Activated CD4-positive, CD25-positive, alpha-beta regulatory T cell treated with anti-CD3 and anti-CD28 coated beads, Interleukin-2, amount 50 U/mL, for 24 hours (primary cell): ENCODE measurements around the gene SLC43A2.
"Not testable (repeated sequence)": the region's sequence is repeated elsewhere in the genome, so short reads cannot be mapped to it uniquely, and the experiment has no call there.

ENCODE experiments used
- ATAC-seq, 2 donors: fragments of 150-1000 bp; cut with Tn5 transposase; one replicate each; pipeline ENCODE4 v1.10.0; 2021; ENCODE audit warnings: mild to moderate bottlenecking in 1 of 2, moderate library complexity in 1 of 2

SLC43A2 gene

DNA sequence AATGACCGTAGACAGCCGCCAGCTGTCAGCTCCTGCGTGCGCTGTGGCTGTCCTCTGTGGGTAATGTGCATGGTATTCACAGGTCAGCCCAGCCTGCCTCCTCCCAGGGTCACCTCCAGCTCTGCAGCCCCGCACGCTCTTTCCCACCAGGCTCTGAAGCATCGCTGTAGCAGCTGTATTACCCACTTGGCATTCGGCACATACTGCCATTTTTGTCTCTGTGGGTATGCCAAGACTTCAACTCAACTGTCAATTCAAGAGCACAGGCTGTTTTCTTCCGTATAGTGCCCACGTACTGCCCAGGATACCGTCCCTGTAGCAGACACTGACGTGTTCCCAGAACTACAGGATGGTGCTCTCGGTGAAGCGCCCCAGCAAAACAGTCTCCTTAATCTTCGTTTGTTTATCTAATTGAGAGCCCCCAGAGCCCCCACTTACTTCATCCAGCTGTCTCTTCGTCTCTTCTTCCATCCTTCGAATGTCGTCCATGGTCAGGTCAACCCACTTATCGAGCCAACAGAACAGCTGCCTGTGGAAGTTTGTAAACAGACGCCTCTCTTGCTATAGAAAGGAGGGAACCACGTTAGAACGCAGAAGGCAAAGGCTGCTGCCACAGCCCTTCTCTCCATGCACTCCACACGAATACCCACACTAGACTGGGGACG lies 94.8 kb downstream of the SLC43A2 start:
- no peak for ATAC-seq

DNA sequence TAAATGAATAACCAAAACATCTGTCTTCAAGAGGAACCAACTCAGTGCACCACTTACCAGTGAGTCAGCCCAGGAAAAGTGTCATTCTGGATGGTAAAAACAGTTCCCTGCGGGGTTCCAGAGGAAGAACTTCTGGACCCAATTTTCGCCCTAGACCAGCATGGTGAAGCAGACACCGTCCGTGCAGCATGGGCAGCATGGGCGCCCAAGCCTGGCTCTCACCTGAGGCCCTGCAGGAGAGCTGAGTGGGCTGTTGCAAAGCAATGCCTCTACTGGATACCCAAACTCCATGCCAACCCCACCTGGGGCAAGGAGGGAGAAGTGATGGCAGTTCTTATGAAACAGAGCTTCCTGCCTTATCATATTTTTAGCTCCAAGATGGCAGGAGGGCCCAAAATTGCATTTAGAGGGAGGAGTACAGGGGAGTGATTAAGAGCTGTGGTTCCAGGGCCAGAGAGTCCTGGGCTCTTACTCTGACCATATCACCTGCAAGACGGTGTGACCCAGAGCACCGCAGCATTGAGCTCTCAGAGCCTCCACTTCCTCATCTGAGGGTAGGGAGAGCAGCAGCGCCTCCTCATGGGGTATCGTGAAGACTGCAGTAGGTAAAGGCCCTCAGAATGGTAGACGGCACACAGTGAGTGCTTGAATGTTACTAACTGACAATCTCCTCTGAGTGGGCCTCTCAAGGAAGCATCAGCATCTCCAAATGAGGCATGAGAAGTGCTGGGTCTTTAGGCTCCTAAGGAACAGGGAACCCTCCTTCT lies 95.6 kb downstream of the SLC43A2 start:
- ATAC-seq: peak; percentile 46 to 69

DNA sequence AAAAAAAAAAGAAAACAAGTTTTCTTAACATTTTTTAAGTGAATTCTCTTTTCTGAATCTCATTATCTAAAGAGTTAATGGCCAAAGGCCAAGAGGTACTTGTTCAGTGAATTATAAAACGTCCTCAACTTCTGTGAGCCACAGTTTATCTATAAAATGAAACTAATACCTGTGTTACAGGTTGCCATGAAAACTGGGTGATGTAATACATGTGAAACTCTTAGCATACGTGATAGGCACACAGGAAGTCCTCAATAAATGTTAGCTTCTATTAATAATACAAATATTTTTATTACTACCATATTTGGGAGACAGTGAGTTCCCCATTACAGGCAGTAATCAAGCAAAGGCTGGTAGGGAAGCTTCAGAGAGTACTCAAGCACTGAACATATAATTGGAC lies 98.8 kb downstream of the SLC43A2 start:
- peak; percentile 77 to 78 for ATAC-seq

DNA sequence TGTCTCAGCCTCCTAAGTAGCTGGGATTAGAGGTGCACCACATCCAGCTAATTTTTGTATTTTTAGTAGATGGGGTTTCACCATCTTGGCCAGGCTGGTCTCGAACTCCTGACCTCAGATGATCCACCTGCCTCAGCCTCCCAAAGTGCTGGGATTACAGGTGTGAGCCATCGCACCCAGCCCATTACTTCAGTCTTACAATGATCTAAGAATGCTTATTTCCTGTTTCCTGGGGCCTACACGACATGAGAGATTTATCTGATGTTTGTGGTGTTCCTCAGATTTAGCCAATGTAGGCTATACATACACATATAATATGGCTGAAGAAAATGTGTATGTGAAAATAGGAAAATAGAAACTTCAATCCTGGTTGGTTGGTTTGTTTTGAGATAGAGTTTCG lies 101.8 kb downstream of the SLC43A2 start:
- not testable (repeated sequence) for ATAC-seq

DNA sequence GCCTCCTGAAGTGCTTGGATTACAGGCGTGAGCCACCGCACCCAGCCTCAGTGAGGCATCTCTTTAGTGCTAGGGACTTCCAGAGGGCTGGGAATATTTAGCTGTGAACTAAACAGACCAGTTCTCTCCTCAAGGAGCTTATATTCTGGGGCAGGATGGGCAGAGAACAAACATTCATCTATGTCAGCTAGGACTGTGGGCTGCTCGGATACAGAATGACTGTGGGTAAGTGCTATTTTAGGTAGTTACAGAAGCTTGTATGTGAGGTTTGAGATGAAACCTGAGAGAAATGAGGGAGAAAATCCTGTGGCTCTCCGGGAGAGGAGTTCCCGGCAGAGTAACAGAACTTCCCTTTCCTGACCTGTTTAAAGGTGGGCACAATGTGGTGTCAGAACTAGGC lies 106.0 kb downstream of the SLC43A2 start:
- no peak for ATAC-seq

DNA sequence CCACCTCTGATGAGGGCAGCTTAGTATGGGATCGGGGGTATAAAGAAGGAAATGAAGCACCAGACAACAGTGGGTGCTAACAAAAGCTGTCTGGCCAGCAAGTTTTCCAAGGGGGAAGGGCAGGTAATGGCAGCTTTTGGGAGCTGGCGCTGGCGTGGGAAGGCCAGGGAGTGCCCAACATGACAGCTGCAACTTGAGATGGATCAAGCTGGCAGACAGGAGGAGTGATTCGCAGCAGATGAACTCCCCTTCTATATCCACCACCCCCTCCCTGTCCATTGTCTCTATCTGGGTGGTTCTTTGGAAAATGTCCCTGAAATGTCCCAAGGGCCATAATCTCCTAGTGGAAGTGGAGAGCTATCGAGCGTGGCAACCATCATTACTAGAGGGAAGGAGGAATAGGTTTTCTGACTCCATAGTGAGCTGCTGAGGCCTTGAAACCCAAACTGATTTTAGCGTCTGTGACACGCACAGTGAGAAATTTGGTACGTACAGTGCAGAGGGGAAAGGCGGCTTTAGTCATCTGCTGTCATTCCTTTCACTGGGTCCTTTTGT lies 107.5 kb downstream of the SLC43A2 start:
- ATAC-seq: no peak

DNA sequence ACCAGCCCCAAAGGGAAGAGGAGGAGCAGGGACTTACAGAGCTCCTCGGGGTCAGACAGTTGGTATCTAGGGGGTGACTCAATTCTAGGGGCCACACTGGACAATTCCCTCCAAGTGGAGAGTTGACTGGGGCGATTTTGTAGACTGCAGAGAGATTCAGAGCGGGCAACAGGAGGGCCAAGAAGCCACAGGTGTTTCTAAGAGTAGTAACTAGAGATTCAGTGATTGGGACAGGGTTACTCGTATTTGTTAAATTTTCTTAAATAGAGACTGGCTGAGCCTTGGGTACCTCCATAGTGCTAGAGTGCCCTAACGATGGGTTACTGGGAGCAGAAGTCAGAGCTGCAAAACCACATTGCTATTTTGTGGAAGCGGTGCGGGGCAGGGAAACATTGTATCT lies 109.0 kb downstream of the SLC43A2 start:
- no peak for ATAC-seq
